Heart right ventricle (tissue), 16 donors: ENCODE results near the gene ROR2. TPM values are rescaled to one million over a fixed set of nuclear protein-coding genes. Genes with fewer than 3 reads are reported as not detected.

Experiments used
- ATAC-seq, 8 donors: fragments of 200-7000 bp; cut with Tn5 transposase; one replicate each; pipeline ENCODE4 v1.9.1; 2020; ENCODE audit warnings: mild to moderate bottlenecking in 8 of 8, moderate library complexity in 8 of 8, moderate number of reproducible peaks in 1 of 8
- DNase-seq, 2 donors: peaks; one replicate each; pipeline ENCODE4 v3.0.0-alpha.2; 2020
- H3K27ac ChIP-seq, 10 donors: fragments of 200-600 bp; sonication (generic) in 2 of 10; one replicate each; pipeline versions ENCODE4 v1.5.0 to v1.8.0; 2020 to 2022; ENCODE audit warnings: mild to moderate bottlenecking in 3 of 10
- H3K27me3 ChIP-seq, 7 donors: fragments of 200-600 bp; one replicate each; pipeline ENCODE4 v1.8.0; 2021 to 2022; ENCODE audit warnings: mild to moderate bottlenecking in 2 of 7
- H3K36me3 ChIP-seq, 9 donors: fragments of 200-600 bp; sonication (generic) in 1 of 9; one replicate each; pipeline versions ENCODE4 v1.5.0 to v1.8.0; 2020 to 2022; ENCODE audit warnings: mild to moderate bottlenecking in 2 of 9
- H3K4me1 ChIP-seq, 9 donors: fragments of 200-600 bp; sonication (generic) in 1 of 9; one replicate each; pipeline versions ENCODE4 v1.5.0 to v1.8.0; 2020 to 2022; ENCODE audit warnings: mild to moderate bottlenecking in 4 of 9
- H3K4me3 ChIP-seq, 10 donors: fragments of 200-600 bp; sonication (generic) in 2 of 10; one replicate each; pipeline versions ENCODE4 v1.5.0 to v1.8.0; 2020 to 2022; ENCODE audit warnings: mild to moderate bottlenecking in 7 of 10, moderate library complexity in 2 of 10
- H3K9me3 ChIP-seq, 11 donors: fragments of 200-600 bp in 10 of 11; sonication (generic) in 2 of 11; one replicate each; pipeline versions ENCODE4 v1.5.0 to v1.8.0; 2013 to 2022; ENCODE audit warnings: mild to moderate bottlenecking in 2 of 11, control low read depth in 1 of 11, moderate library complexity in 1 of 11
- WGBS, 2 donors: extraction: QIAGEN DNeasy Blood & Tissue Kit; methylation state at CpG; one replicate each; pipeline ENCODE4 v1.1.7; 2013; ENCODE audit warnings: inconsistent platforms in 1 of 2; 5-methylcytosine and 5-hydroxymethylcytosine counted together
- intact Hi-C, 10 donors: fragments of 100-400 bp; cut with DNase I; formaldehyde crosslinking; loops; one replicate each; pipeline versions ENCODE4 v1.11.1 to v1.14.2; 2022
- polyA plus RNA-seq, 2 donors: library from polyadenylated mRNA; stranded (reverse); fragments of 200-250 nt; gene quantifications; one replicate each; pipeline ENCODE4 v1.2.3, GENCODE V29; 2013
- total RNA-seq, 10 donors: library from RNA; stranded (reverse); fragmentation: NEBNext Ultra II Directional in 3 of 10; extraction: Animal tissue kit (Norgen Biotek cat#: 25700) in 3 of 10; gene quantifications; one replicate each; pipeline versions ENCODE4 v1.2.1 to v1.2.4, GENCODE V29; 2021 to 2023
- TF ChIP-seq, protein P1 (sequence below), 9 donors: fragments of 200-600 bp; sonication (generic) in 2 of 9; IDR thresholded peaks; one replicate each; pipeline versions ENCODE4 v1.5.0 to v1.8.0; 2021 to 2022; ENCODE audit warnings: antibody characterized with exemption in 9 of 9, mild to moderate bottlenecking in 5 of 9, moderate library complexity in 1 of 9
- donor health status: Arrhythmogenic right ventricular cardiomyopathy.
- donor health status: ischemic (EF 13 %, LVEDD 7.1; RV severe dilation, severe dysfunction).
- donor health status: healthy with polysubstance abuse.
- donor health status: DM: no; HTN: yes; CAD: no.
- donor health status: DM: no; HTN: no; CAD: no.
- donor health status: ischemic (EF 25% LVEDD 6.9; RV normal size, moderate dysfunction).
- donor health status: ischemic (EF 25% LVEDD 5.7; RV mildly dilated, moderate dysfunction).
- donor health status: healthy.
- donor health status: DM: yes; HTN: yes; CAD: no.
- donor health status: Ischemic cardiomyopathy.
- donor health status: ischemic (EF 35%, LVEDD 5.7; RV mildly dilated, moderate dysfunction).
- donor health status: nonischemic (EF 11% LVEDD 7.7; RV severe dilation, severe dysfunction).
- donor health status: DM: yes; HTN: yes; CAD: no.
- donor health status: PGD.
- donor health status: ischemic (EF 29% LVEDD 5.4; RV normal size, mild dysfunction).
- donor health status: nonischemic (EF 23%, LVEDD 6.1; RV moderate dilation, normal function).

The ROR2 gene
- total and polyA plus RNA-seq, 12 donors = 0.11 to 1.4 (median 0.47) TPM

- Histone ChIP-seq H3K9me3 (no peaks in the 10 kb centered on the region), H3K27me3 (peaks cover 0 to 29% (median 0%) of the 10 kb centered on the region in 7 donors), H3K36me3 (no peaks in the 10 kb centered on the region), H3K4me3 (peak overlapping the region in 1 of 10 donors; percentile 27), H3K4me1 (peaks cover 2 to 40% (median 17%) of the 10 kb centered on the region in 9 donors), H3K27ac (peak overlapping the region in 1 of 10 donors; percentile 66)
- ATAC-seq (no peak), DNase-seq (no peak)
- TF ChIP-seq, protein P1, sequence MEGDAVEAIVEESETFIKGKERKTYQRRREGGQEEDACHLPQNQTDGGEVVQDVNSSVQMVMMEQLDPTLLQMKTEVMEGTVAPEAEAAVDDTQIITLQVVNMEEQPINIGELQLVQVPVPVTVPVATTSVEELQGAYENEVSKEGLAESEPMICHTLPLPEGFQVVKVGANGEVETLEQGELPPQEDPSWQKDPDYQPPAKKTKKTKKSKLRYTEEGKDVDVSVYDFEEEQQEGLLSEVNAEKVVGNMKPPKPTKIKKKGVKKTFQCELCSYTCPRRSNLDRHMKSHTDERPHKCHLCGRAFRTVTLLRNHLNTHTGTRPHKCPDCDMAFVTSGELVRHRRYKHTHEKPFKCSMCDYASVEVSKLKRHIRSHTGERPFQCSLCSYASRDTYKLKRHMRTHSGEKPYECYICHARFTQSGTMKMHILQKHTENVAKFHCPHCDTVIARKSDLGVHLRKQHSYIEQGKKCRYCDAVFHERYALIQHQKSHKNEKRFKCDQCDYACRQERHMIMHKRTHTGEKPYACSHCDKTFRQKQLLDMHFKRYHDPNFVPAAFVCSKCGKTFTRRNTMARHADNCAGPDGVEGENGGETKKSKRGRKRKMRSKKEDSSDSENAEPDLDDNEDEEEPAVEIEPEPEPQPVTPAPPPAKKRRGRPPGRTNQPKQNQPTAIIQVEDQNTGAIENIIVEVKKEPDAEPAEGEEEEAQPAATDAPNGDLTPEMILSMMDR (IDR thresholded peaks at IDR 0.05) = no peak
- intact Hi-C loops = no loop called here
- WGBS, 2 donors = 6 to 9% methylated on average over 1 of the region's 1 CpG
Measured at GRCh38 chr9:91897201-91897600, 52.8 kb downstream of the ROR2 start.

DNA sequence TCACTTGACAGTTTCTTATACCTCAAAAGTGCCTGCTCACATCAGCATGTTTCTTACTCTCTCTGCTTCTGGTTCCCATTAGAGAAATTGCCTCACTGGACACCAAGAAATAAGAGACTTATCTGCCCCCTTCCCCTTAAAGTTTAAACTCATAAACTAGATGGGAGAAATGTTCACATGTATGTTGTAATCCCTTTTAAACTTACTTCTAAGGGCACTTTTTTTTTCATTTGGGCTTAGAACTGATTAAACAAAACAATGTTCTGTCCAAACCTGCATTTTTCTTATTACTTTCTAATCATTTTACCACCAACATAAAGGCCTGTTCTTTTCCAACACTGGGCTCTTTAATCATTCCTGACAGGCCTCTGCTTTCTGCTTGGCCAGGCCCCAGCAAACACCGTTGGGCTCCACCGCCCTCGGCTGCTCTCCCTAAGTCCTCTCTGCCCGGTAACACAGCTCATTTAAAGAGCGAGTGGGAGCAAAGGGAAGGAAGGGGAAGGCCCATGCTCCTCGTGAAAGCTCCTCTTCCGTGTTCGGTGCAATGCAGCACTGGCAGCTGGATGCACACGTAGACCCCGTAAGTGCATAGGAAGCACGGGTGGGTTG, 53.4 kb downstream of the ROR2 start:
- Histone ChIP-seq H3K36me3 (no peaks in the 10 kb centered on the region), H3K27me3 (peaks cover 0 to 29% (median 0%) of the 10 kb centered on the region in 7 donors), H3K9me3 (no peaks in the 10 kb centered on the region), H3K27ac (peak overlapping the region in 1 of 10 donors; percentile 66), H3K4me3 (peak overlapping the region in 1 of 10 donors; percentile 27), H3K4me1 (peaks cover 2 to 40% (median 17%) of the 10 kb centered on the region in 9 donors)
- intact Hi-C loops = no loop called here
- ATAC-seq = peak in 6 of 8 donors; percentile 45 to 71 (median 64)
- peak; percentile 12 to 27 for DNase-seq
- TF ChIP-seq, protein P1 (IDR thresholded peaks at IDR 0.05) = no peak
- WGBS, 2 donors = 16 to 24% methylated on average over 11 of the region's 11 CpGs

DNA sequence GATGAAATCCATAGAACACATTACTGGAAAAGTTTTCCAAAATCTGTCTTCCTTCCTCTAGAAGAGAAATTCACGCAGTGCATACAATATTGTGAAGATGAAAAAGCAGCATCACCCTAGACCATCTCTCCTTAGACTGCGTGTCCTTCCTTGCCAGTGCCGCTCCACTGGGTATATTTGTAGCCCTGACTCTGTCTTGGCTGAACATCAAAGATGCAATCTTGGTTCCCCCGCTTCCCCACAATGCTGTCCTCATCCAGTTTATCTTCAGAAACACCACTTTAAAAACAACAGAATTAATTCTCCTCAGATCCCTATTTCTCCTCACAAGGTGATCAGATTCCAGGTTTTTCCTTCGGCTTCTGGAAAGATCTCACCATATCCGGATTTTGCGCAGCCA, 53.9 kb downstream of the ROR2 start:
- peak overlapping the region in 1 of 10 donors; percentile 66 for H3K27ac ChIP-seq
- TF ChIP-seq, protein P1 (IDR thresholded peaks at IDR 0.05) = no peak
- H3K4me3 ChIP-seq = no peak overlapping the region
- no peaks in the 10 kb centered on the region for H3K36me3 ChIP-seq
- WGBS, 2 donors = 72 to 81% methylated on average over 7 of the region's 7 CpGs
- intact Hi-C loops = no loop called here
- H3K27me3 ChIP-seq = peaks cover 0 to 29% (median 0%) of the 10 kb centered on the region in 7 donors
- no peaks in the 10 kb centered on the region for H3K9me3 ChIP-seq
- no peak for ATAC-seq
- DNase-seq = no peak
- H3K4me1 ChIP-seq = peaks cover 2 to 39% (median 17%) of the 10 kb centered on the region in 9 donors

GRCh38 chr9:91894536-91894935, 55.5 kb downstream of the ROR2 start:
- peaks cover 0 to 27% (median 12%) of the 10 kb centered on the region in 9 donors for H3K4me1 ChIP-seq
- TF ChIP-seq, protein P1 (IDR thresholded peaks at IDR 0.05) = no peak
- ATAC-seq = no peak
- intact Hi-C loops = no loop called here
- H3K27ac ChIP-seq = no peak overlapping the region
- H3K27me3 ChIP-seq = peaks cover 0 to 24% (median 0%) of the 10 kb centered on the region in 7 donors
- no peaks in the 10 kb centered on the region for H3K9me3 ChIP-seq
- no peaks in the 10 kb centered on the region for H3K36me3 ChIP-seq
- H3K4me3 ChIP-seq = no peak overlapping the region
- 42 to 43% methylated on average over 1 of the region's 1 CpG for WGBS, 2 donors
- DNase-seq = no peak
